Measurements from ENCODE around the gene MRPL43.

DNA sequence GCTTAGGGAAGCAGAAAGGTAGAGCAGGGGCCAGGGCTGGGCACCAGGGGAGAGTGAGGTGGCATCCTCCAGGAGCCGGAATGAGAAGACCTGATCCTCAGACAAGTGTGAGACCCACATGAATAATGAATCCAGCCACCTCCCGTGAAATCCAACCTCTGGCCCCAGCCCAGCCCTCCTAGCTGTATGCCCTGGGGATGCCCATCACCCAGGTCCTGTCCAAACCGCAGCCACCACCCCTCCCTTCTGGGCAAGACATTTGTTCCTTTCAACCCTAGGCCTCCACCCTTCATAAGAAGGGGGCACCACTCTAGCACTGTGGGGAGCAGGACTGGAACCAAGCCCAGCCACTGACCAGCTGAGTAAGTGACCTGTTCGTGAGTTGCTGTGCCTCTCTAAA is 33.9 kb upstream of the MRPL43 start:
- TF ChIP-seq POLR2AphosphoS5 (IDR thresholded peaks at IDR 0.05; ENCODE audit: low read length) (no peak), NR2C2 (IDR thresholded peaks at IDR 0.05; ENCODE audit: borderline replicate concordance, control insufficient read depth, insufficient read length, low read depth) (no peak), ZBTB33 (IDR thresholded peaks at IDR 0.05) (no peak), EZH2 (IDR thresholded peaks at IDR 0.05; ENCODE audit: borderline replicate concordance, control insufficient read depth, low read depth, low read length) (no peak), YY1 (IDR thresholded peaks at IDR 0.05; ENCODE audit: low read depth, low read length) (no peak), MXI1 (IDR thresholded peaks at IDR 0.05; ENCODE audit: low read depth, low read length) (no peak)
- TF ChIP-seq, protein P1, sequence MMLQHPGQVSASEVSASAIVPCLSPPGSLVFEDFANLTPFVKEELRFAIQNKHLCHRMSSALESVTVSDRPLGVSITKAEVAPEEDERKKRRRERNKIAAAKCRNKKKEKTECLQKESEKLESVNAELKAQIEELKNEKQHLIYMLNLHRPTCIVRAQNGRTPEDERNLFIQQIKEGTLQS (IDR thresholded peaks at IDR 0.05; ENCODE audit: borderline replicate concordance, extremely low read depth, low read depth, low read length) = no peak

Data from GM12878 (cell line).